Heart left ventricle (tissue), 16 donors: ENCODE results near the gene FXR2. TPM values are rescaled to one million over a fixed set of nuclear protein-coding genes. Genes with fewer than 3 reads are reported as not detected.

ENCODE experiments used
- ATAC-seq, 4 donors: fragments of 200-7000 bp; cut with Tn5 transposase; one replicate each; pipeline ENCODE4 v1.9.1; 2020 to 2022; ENCODE audit warnings: moderate library complexity in 4 of 4, mild to moderate bottlenecking in 3 of 4, moderate number of reproducible peaks in 1 of 4
- DNase-seq, 5 donors: peaks; one replicate each; pipeline ENCODE4 v3.0.0-alpha.2; 2020
- H3K27ac ChIP-seq, 12 donors: fragments of 200-600 bp; sonication (generic) in 4 of 12; one replicate each; pipeline versions ENCODE4 v1.5.0 to v1.8.0; 2016 to 2022; ENCODE audit warnings: mild to moderate bottlenecking in 2 of 12
- H3K27me3 ChIP-seq, 9 donors: fragments of 200-600 bp; sonication (generic) in 2 of 9; one replicate each; pipeline versions ENCODE4 v1.5.1 to v1.8.0; 2016 to 2022; ENCODE audit warnings: mild to moderate bottlenecking in 3 of 9
- H3K36me3 ChIP-seq, 9 donors: fragments of 200-600 bp; sonication (generic) in 2 of 9; one replicate each; pipeline versions ENCODE4 v1.5.0 to v1.8.0; 2018 to 2022; ENCODE audit warnings: mild to moderate bottlenecking in 2 of 9
- H3K4me1 ChIP-seq, 12 donors: fragments of 200-600 bp; sonication (generic) in 4 of 12; one replicate each; pipeline versions ENCODE4 v1.5.0 to v1.8.0; 2016 to 2022; ENCODE audit warnings: mild to moderate bottlenecking in 3 of 12
- H3K4me3 ChIP-seq, 12 donors: fragments of 200-600 bp; sonication (generic) in 4 of 12; one replicate each; pipeline versions ENCODE4 v1.5.0 to v1.8.0; 2017 to 2022; ENCODE audit warnings: mild to moderate bottlenecking in 9 of 12, moderate library complexity in 4 of 12
- H3K9me3 ChIP-seq, 12 donors: fragments of 200-600 bp; sonication (generic) in 4 of 12; one replicate each; pipeline versions ENCODE4 v1.5.0 to v1.8.0; 2016 to 2022; ENCODE audit warnings: mild to moderate bottlenecking in 1 of 12
- CTCF ChIP-seq, 12 donors: fragments of 200-600 bp; sonication (generic) in 4 of 12; IDR thresholded peaks; one replicate each; pipeline versions ENCODE4 v1.5.0 to v1.8.0; 2018 to 2022; ENCODE audit warnings: antibody characterized with exemption in 12 of 12, mild to moderate bottlenecking in 5 of 12
- POLR2A ChIP-seq, 2 donors: fragments of 450-650 bp; IDR thresholded peaks; one replicate each; pipeline ENCODE4 v1.6.1; 2017; ENCODE audit warnings: antibody characterized with exemption in 2 of 2, mild to moderate bottlenecking in 2 of 2, moderate library complexity in 2 of 2
- WGBS, 4 donors: extraction: QIAGEN DNeasy Blood & Tissue Kit in 2 of 4; methylation state at CpG; one replicate each; pipeline versions ENCODE4 v1.1.5 to v1.1.7; 2013 to 2018; 5-methylcytosine and 5-hydroxymethylcytosine counted together
- intact Hi-C, 10 donors: fragments of 100-400 bp; cut with DNase I; formaldehyde crosslinking; loops; one replicate each; pipeline versions ENCODE4 v1.11.1 to v1.14.2; 2022
- polyA plus RNA-seq, 2 donors: library from polyadenylated mRNA; stranded (reverse); fragments of 200-250 nt; gene quantifications; one replicate each; pipeline ENCODE4 v1.2.3, GENCODE V29; 2013
- total RNA-seq, 9 donors: library from RNA; depleted of rRNA in 2 of 9; stranded (reverse); fragments of >200 nt in 2 of 9; fragmentation: NEBNext Ultra II Directional in 3 of 9; extraction: Animal tissue kit (Norgen Biotek cat#: 25700) in 3 of 9; gene quantifications; one replicate each; pipeline versions ENCODE4 v1.1.0 to v1.2.4, GENCODE V29; 2016 to 2023
- donor health status: ischemic (EF 13 %, LVEDD 7.1; RV severe dilation, severe dysfunction).
- donor health status: healthy with polysubstance abuse.
- donor health status: DM: no; HTN: yes; CAD: no.
- donor health status: DM: no; HTN: no; CAD: no.
- donor health status: ischemic (EF 25% LVEDD 6.9; RV normal size, moderate dysfunction).
- donor health status: ischemic (EF 25% LVEDD 5.7; RV mildly dilated, moderate dysfunction).
- donor health status: healthy.
- donor health status: DM: yes; HTN: yes; CAD: no.
- donor health status: ischemic (EF 35%, LVEDD 5.7; RV mildly dilated, moderate dysfunction).
- donor health status: nonischemic (EF 11% LVEDD 7.7; RV severe dilation, severe dysfunction).
- donor health status: DM: yes; HTN: yes; CAD: no.
- donor health status: PGD.
- donor health status: ischemic (EF 29% LVEDD 5.4; RV normal size, mild dysfunction).
- donor health status: nonischemic (EF 23%, LVEDD 6.1; RV moderate dilation, normal function).

Gene FXR2
- total and polyA plus RNA-seq, 11 donors, result 68.0 to 123 (median 98.6) TPM

DNA sequence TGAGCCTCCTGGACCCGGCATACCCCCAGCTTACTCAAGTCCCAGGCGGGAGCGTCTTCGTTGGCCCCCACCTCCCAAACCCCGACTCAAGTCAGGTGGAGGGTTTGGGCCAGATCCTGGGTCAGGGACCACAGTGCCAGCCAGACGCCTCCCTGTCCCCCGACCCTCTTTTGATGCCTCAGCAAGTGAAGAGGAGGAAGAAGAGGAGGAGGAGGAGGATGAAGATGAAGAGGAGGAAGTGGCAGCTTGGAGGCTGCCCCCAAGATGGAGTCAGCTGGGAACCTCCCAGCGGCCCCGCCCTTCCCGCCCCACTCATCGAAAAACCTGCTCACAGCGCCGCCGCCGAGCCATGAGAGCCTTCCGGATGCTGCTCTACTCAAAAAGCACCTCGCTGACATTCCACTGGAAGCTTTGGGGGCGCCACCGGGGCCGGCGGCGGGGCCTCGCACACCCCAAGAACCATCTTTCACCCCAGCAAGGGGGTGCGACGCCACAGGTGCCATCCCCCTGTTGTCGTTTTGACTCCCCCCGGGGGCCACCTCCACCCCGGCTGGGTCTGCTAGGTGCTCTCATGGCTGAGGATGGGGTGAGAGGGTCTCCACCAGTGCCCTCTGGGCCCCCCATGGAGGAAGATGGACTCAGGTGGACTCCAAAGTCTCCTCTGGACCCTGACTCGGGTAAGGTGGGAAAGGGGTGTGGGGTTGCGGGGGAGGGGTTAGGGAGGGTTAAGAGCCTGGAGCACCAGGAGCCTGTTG, 51.4 kb downstream of the FXR2 start:
- Histone ChIP-seq H3K27me3 (no peaks in the 10 kb centered on the region), H3K36me3 (peaks cover 0 to 51% (median 48%) of the 10 kb centered on the region in 9 donors), H3K9me3 (no peaks in the 10 kb centered on the region), H3K27ac (no peak overlapping the region), H3K4me3 (peak overlapping the region in 7 of 12 donors; percentile 58 to 98 (median 93)), H3K4me1 (peaks cover 6 to 60% (median 43%) of the 10 kb centered on the region in 12 donors)
- DNase-seq (no peak), ATAC-seq (no peak)
- intact Hi-C loops, result loop anchor here in 5 of 10 donors (5.0 to 10.0 kb wide), 4 partner anchors 51 to 211 kb away; partner anchors contain the start of genes KCTD11 (in 3 of the 5), FGF11 (in 2 of the 5), TMEM102 (in 2 of the 5) and TMEM95 (in 2 of the 5)
- TF ChIP-seq CTCF (IDR thresholded peaks at IDR 0.05), result no peak
- TF ChIP-seq POLR2A (IDR thresholded peaks at IDR 0.05), result no peak
- 87 to 88% (median 87%) methylated on average over 30 of the region's 30 CpGs for WGBS, 4 donors

DNA sequence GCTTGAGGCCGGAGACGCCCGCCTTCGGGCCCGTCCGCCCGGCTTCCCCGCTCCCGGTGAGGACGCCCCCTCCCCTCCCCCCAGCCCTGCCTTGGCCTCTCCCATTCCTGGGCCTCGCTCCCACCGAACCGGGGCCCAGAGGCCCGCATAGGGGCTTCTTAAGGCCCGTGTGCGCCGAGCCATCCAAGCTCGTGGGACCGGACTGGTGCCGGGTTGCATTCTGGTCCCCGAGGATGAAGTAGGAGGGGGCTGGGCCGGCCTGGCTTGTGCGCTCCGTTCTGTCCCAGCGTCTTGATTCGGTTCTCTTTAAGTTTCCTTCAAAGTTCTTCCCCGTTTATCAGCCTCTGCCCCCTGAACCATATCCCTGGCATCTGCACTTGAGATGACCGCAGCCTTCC, 52.5 kb downstream of the FXR2 start:
- Histone ChIP-seq H3K27me3 (no peaks in the 10 kb centered on the region), H3K27ac (peak overlapping the region; percentile 80 to 98 (median 94)), H3K4me3 (peak overlapping the region; percentile 58 to 98 (median 93)), H3K9me3 (no peaks in the 10 kb centered on the region), H3K4me1 (peaks cover 11 to 71% (median 54%) of the 10 kb centered on the region in 12 donors), H3K36me3 (peaks cover 0 to 43% (median 41%) of the 10 kb centered on the region in 9 donors)
- DNase-seq, result no peak
- WGBS, 4 donors, result 0 to 1% (median 1%) methylated on average over 26 to 28 of the region's 28 CpGs
- no peak for ATAC-seq
- intact Hi-C loops, result loop anchor here in 5 of 10 donors (5.0 to 10.0 kb wide), 4 partner anchors 50 to 210 kb away; partner anchors contain the start of genes KCTD11 (in 3 of the 5), FGF11 (in 2 of the 5), TMEM102 (in 2 of the 5) and TMEM95 (in 2 of the 5)
- no peak for TF ChIP-seq CTCF (IDR thresholded peaks at IDR 0.05)
- no peak for TF ChIP-seq POLR2A (IDR thresholded peaks at IDR 0.05)

GRCh38 chr17:7561589-7562207, 53.0 kb downstream of the FXR2 start, which contains the start of gene SENP3:
Gene SENP3 (plus strand): TSS chr17:7561919. CDS start chr17:7563077, 1,158 bp downstream.
- Histone ChIP-seq H3K4me1 (peaks cover 11 to 75% (median 57%) of the 10 kb centered on the region in 12 donors), H3K36me3 (peaks cover 0 to 38% (median 36%) of the 10 kb centered on the region in 9 donors), H3K27ac (peak within 1 kb of the TSS; percentile 80 to 98 (median 94)), H3K9me3 (no peaks in the 10 kb centered on the region), H3K4me3 (peak within 1 kb of the TSS; percentile 58 to 98 (median 93)), H3K27me3 (no peaks in the 10 kb centered on the region)
- 0 to 1% (median 1%) methylated on average over 31 to 82 of the region's 82 CpGs for WGBS, 4 donors
- DNase-seq (peak; percentile 92 to 96 (median 93)), ATAC-seq (peak; percentile 55 to 87 (median 80))
- intact Hi-C loops, result loop anchor here (1.0 to 10.0 kb wide), 12 partner anchors 11 to 209 kb away; partner anchors contain the start of genes KCTD11 (in 3 of the 10), FGF11 (in 2 of the 10), TMEM102 (in 2 of the 10) and TMEM95 (in 2 of the 10)
- TF ChIP-seq POLR2A (IDR thresholded peaks at IDR 0.05) (peak in 1 of 2 donors; percentile 61), CTCF (IDR thresholded peaks at IDR 0.05) (no peak)
